ENCODE data around the gene PPP1R3D. TPM values are rescaled to one million over a fixed set of nuclear protein-coding genes. Genes with fewer than 3 reads are reported as not detected.

Gene PPP1R3D
- total and polyA plus RNA-seq, 2 of the 13 experiments (the other 11 are each of a cell fraction or from before 2014, with no cell fraction given), result 1.2 to 3.7 TPM

DNA sequence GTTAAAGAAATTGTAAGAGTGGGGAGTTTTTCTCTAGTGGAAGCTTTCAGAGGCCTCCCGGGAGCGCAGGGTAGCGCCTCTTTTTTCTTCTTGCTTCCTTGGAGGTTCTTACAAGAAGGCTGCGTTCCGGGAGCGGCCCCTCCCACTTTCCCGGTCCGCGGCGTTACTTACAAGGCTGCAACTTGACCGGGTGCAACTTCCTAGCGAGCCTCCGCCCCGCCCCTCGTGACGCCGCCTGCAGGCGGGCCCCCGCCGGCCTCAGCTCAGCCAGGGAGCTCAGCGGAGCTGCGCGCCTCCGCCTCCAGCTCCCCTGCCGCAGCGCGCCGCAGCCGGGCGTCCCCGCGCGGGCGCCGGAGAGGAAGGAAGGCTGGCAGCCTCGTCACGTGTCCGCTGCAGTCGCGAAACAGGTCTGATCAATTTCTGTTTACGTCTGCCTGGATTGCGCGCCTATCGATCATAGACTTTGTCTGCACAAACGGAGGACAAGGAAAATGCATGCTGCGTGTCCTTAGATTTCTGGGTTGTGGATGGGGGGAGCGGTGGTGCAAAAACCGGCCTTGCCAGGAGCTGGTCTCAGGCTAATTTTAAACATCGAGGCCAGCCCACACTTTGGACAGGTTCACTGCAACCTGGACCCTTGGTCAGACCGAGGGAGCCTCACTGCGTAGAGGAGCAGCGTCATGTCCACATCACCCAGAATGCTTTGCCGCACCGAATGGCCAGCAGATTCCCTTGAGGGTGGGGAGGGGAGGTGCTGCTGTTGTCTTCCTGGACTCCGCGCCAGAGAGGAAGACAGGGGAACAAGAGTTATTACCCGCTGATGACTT, at the start of gene PPP1R3D, which contains the start of gene FAM217B (continued):
- no peak for TF ChIP-seq ZNF30 (CRISPR knock-in tag; IDR thresholded peaks at IDR 0.05)
- TF ChIP-seq MTF2 (CRISPR knock-in tag; IDR thresholded peaks at IDR 0.05; ENCODE audit: borderline replicate concordance), result no peak
- no peak for TF ChIP-seq XBP1 (CRISPR knock-in tag; IDR thresholded peaks at IDR 0.05)
- TF ChIP-seq, protein P1, sequence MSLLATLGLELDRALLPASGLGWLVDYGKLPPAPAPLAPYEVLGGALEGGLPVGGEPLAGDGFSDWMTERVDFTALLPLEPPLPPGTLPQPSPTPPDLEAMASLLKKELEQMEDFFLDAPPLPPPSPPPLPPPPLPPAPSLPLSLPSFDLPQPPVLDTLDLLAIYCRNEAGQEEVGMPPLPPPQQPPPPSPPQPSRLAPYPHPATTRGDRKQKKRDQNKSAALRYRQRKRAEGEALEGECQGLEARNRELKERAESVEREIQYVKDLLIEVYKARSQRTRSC (CRISPR knock-in tag; IDR thresholded peaks at IDR 0.05; ENCODE audit: low read depth), result 0 out of 2 replicates have a peak, but pooled peaks have one; percentile 75
- no peak for TF ChIP-seq ZNF562 (CRISPR knock-in tag; IDR thresholded peaks at IDR 0.05; ENCODE audit: borderline replicate concordance)
- TF ChIP-seq, protein P2, sequence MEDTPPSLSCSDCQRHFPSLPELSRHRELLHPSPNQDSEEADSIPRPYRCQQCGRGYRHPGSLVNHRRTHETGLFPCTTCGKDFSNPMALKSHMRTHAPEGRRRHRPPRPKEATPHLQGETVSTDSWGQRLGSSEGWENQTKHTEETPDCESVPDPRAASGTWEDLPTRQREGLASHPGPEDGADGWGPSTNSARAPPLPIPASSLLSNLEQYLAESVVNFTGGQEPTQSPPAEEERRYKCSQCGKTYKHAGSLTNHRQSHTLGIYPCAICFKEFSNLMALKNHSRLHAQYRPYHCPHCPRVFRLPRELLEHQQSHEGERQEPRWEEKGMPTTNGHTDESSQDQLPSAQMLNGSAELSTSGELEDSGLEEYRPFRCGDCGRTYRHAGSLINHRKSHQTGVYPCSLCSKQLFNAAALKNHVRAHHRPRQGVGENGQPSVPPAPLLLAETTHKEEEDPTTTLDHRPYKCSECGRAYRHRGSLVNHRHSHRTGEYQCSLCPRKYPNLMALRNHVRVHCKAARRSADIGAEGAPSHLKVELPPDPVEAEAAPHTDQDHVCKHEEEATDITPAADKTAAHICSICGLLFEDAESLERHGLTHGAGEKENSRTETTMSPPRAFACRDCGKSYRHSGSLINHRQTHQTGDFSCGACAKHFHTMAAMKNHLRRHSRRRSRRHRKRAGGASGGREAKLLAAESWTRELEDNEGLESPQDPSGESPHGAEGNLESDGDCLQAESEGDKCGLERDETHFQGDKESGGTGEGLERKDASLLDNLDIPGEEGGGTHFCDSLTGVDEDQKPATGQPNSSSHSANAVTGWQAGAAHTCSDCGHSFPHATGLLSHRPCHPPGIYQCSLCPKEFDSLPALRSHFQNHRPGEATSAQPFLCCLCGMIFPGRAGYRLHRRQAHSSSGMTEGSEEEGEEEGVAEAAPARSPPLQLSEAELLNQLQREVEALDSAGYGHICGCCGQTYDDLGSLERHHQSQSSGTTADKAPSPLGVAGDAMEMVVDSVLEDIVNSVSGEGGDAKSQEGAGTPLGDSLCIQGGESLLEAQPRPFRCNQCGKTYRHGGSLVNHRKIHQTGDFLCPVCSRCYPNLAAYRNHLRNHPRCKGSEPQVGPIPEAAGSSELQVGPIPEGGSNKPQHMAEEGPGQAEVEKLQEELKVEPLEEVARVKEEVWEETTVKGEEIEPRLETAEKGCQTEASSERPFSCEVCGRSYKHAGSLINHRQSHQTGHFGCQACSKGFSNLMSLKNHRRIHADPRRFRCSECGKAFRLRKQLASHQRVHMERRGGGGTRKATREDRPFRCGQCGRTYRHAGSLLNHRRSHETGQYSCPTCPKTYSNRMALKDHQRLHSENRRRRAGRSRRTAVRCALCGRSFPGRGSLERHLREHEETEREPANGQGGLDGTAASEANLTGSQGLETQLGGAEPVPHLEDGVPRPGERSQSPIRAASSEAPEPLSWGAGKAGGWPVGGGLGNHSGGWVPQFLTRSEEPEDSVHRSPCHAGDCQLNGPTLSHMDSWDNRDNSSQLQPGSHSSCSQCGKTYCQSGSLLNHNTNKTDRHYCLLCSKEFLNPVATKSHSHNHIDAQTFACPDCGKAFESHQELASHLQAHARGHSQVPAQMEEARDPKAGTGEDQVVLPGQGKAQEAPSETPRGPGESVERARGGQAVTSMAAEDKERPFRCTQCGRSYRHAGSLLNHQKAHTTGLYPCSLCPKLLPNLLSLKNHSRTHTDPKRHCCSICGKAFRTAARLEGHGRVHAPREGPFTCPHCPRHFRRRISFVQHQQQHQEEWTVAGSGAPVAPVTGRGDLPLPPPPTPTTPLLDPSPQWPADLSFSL (CRISPR knock-in tag; IDR thresholded peaks at IDR 0.05), result 0 out of 2 replicates have a peak, but pooled peaks have one; percentile 54
- TF ChIP-seq, protein P3, sequence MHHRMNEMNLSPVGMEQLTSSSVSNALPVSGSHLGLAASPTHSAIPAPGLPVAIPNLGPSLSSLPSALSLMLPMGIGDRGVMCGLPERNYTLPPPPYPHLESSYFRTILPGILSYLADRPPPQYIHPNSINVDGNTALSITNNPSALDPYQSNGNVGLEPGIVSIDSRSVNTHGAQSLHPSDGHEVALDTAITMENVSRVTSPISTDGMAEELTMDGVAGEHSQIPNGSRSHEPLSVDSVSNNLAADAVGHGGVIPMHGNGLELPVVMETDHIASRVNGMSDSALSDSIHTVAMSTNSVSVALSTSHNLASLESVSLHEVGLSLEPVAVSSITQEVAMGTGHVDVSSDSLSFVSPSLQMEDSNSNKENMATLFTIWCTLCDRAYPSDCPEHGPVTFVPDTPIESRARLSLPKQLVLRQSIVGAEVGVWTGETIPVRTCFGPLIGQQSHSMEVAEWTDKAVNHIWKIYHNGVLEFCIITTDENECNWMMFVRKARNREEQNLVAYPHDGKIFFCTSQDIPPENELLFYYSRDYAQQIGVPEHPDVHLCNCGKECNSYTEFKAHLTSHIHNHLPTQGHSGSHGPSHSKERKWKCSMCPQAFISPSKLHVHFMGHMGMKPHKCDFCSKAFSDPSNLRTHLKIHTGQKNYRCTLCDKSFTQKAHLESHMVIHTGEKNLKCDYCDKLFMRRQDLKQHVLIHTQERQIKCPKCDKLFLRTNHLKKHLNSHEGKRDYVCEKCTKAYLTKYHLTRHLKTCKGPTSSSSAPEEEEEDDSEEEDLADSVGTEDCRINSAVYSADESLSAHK (CRISPR knock-in tag; IDR thresholded peaks at IDR 0.05; ENCODE audit: borderline replicate concordance), result no peak
- TF ChIP-seq, protein P4, sequence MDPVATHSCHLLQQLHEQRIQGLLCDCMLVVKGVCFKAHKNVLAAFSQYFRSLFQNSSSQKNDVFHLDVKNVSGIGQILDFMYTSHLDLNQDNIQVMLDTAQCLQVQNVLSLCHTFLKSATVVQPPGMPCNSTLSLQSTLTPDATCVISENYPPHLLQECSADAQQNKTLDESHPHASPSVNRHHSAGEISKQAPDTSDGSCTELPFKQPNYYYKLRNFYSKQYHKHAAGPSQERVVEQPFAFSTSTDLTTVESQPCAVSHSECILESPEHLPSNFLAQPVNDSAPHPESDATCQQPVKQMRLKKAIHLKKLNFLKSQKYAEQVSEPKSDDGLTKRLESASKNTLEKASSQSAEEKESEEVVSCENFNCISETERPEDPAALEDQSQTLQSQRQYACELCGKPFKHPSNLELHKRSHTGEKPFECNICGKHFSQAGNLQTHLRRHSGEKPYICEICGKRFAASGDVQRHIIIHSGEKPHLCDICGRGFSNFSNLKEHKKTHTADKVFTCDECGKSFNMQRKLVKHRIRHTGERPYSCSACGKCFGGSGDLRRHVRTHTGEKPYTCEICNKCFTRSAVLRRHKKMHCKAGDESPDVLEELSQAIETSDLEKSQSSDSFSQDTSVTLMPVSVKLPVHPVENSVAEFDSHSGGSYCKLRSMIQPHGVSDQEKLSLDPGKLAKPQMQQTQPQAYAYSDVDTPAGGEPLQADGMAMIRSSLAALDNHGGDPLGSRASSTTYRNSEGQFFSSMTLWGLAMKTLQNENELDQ (CRISPR knock-in tag; IDR thresholded peaks at IDR 0.05; ENCODE audit: borderline replicate concordance), result no peak
- TF ChIP-seq ZNF674 (CRISPR knock-in tag; IDR thresholded peaks at IDR 0.05; ENCODE audit: low read depth), result peak; percentile 66; the same call in 1 of the 2 replicates
- no peak; the same call in none of the 2 replicates for TF ChIP-seq SAP130 (CRISPR knock-in tag; IDR thresholded peaks at IDR 0.05; ENCODE audit: low read depth)
- TF ChIP-seq, protein P5, sequence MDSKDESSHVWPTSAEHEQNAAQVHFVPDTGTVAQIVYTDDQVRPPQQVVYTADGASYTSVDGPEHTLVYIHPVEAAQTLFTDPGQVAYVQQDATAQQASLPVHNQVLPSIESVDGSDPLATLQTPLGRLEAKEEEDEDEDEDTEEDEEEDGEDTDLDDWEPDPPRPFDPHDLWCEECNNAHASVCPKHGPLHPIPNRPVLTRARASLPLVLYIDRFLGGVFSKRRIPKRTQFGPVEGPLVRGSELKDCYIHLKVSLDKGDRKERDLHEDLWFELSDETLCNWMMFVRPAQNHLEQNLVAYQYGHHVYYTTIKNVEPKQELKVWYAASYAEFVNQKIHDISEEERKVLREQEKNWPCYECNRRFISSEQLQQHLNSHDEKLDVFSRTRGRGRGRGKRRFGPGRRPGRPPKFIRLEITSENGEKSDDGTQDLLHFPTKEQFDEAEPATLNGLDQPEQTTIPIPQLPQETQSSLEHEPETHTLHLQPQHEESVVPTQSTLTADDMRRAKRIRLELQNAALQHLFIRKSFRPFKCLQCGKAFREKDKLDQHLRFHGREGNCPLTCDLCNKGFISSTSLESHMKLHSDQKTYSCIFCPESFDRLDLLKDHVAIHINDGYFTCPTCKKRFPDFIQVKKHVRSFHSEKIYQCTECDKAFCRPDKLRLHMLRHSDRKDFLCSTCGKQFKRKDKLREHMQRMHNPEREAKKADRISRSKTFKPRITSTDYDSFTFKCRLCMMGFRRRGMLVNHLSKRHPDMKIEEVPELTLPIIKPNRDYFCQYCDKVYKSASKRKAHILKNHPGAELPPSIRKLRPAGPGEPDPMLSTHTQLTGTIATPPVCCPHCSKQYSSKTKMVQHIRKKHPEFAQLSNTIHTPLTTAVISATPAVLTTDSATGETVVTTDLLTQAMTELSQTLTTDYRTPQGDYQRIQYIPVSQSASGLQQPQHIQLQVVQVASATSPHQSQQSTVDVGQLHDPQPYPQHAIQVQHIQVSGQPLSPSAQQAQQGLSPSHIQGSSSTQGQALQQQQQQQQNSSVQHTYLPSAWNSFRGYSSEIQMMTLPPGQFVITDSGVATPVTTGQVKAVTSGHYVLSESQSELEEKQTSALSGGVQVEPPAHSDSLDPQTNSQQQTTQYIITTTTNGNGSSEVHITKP (CRISPR knock-in tag; IDR thresholded peaks at IDR 0.05; ENCODE audit: low read depth), result peak; percentile 61; the same call in 1 of the 2 replicates

Measured in HepG2 (cell line).